Fibroblast of skin of scalp (primary cell): Measurements from ENCODE around the gene TF.

Source experiments
- DNase-seq: peaks from one replicate; pipeline ENCODE4 v3.0.0-alpha.2; 2013

Gene TF

GRCh38 chr3:133747907-133748639, 1.9 kb downstream of the TF start:
- no peak for DNase-seq

- no peak for DNase-seq
Measured at GRCh38 chr3:133749427-133750258, 3.5 kb downstream of the TF start.

- no peak for DNase-seq
Measured at GRCh38 chr3:133750259-133750656, 4.1 kb downstream of the TF start.

GRCh38 chr3:133753107-133753778, 7.0 kb downstream of the TF start:
- no peak for DNase-seq

- no peak for DNase-seq
Measured at GRCh38 chr3:133753779-133754164, 7.6 kb downstream of the TF start.

GRCh38 chr3:133754455-133754854, 8.3 kb downstream of the TF start:
- DNase-seq = no peak

- no peak for DNase-seq
Measured at GRCh38 chr3:133754973-133755828, 9.0 kb downstream of the TF start.

GRCh38 chr3:133756716-133757694, 10.8 kb downstream of the TF start:
- DNase-seq = no peak

GRCh38 chr3:133757701-133758567, 11.7 kb downstream of the TF start:
- DNase-seq = no peak

- DNase-seq = no peak
Measured at GRCh38 chr3:133758568-133758928, 12.4 kb downstream of the TF start.

- no peak for DNase-seq
Measured at GRCh38 chr3:133758964-133759739, 13.0 kb downstream of the TF start.

GRCh38 chr3:133759740-133760305, 13.6 kb downstream of the TF start:
- no peak for DNase-seq

GRCh38 chr3:133760916-133761315, 14.7 kb downstream of the TF start:
- no peak for DNase-seq

- no peak for DNase-seq
Measured at GRCh38 chr3:133761605-133762484, 15.7 kb downstream of the TF start.

GRCh38 chr3:133762539-133762938, 16.3 kb downstream of the TF start:
- no peak for DNase-seq

- peak; percentile 7 for DNase-seq
Measured at GRCh38 chr3:133763797-133764683, 17.8 kb downstream of the TF start.

- no peak for DNase-seq
Measured at GRCh38 chr3:133765256-133765655, 19.1 kb downstream of the TF start.
